Neural cell (in vitro differentiated cells): ENCODE measurements around the gene GRIK2.

Experiments
- EP300 ChIP-seq: fragments of 450-650 bp; conservative IDR thresholded peaks from 2 replicates; pipeline ENCODE4 v1.6.1; 2014; ENCODE audit warnings: antibody characterized with exemption, mild to moderate bottlenecking, moderate library complexity; ENCODE audit not compliant: poor library complexity, severe bottlenecking
- EZH2 ChIP-seq: fragments of 200-600, 300-800 bp; shearing (Covaris generic), sonication (generic); IDR thresholded peaks from 2 replicates; pipeline ENCODE4 v1.6.1; 2014; ENCODE audit warnings: antibody characterized with exemption, low read length, borderline replicate concordance, mild to moderate bottlenecking; ENCODE audit not compliant: insufficient read depth, poor library complexity, severe bottlenecking
- MXI1 ChIP-seq: fragments of 450-650 bp; conservative IDR thresholded peaks from 2 replicates; pipeline ENCODE4 v1.6.1; 2014; ENCODE audit warnings: antibody characterized with exemption, mild to moderate bottlenecking; ENCODE audit not compliant: poor library complexity, severe bottlenecking
- POLR2AphosphoS5 ChIP-seq: IDR thresholded peaks from 2 replicates; pipeline ENCODE4 v1.6.1; 2012
- RAD21 ChIP-seq: fragments of 450-650 bp; conservative IDR thresholded peaks from 2 replicates; pipeline ENCODE4 v1.6.1; 2014; ENCODE audit warnings: antibody characterized with exemption, mild to moderate bottlenecking, moderate library complexity
- TF ChIP-seq, protein P1 (sequence below): fragments of 450-650 bp; IDR thresholded peaks from 2 replicates; pipeline ENCODE4 v1.5.1; 2014; ENCODE audit warnings: antibody characterized with exemption, mild to moderate bottlenecking, moderate library complexity; ENCODE audit not compliant: poor library complexity, severe bottlenecking
- TF ChIP-seq, protein P2 (sequence below): IDR thresholded peaks from 2 replicates; pipeline ENCODE4 v1.6.1; 2012; ENCODE audit warnings: borderline replicate concordance

DNA sequence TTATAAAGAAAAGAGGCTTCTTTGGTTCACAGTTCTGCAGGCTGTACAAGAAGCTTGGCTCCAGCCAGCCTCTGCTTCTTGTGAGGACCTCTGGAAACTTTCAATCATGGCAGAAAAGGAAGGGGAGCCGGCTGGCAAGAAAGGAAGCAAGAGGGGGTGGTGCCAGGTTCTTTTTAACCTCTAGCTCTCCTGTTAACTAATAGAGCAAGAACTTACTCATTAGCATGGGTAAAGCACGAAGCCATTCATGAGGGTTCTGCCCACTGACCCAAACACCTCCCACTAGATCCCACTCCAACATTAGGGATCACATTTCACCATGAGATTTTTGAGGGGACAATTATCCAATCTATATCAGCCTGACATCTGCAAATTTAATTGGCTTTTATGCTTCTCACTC is 347.1 kb downstream of the GRIK2 start:
- TF ChIP-seq, protein P1, sequence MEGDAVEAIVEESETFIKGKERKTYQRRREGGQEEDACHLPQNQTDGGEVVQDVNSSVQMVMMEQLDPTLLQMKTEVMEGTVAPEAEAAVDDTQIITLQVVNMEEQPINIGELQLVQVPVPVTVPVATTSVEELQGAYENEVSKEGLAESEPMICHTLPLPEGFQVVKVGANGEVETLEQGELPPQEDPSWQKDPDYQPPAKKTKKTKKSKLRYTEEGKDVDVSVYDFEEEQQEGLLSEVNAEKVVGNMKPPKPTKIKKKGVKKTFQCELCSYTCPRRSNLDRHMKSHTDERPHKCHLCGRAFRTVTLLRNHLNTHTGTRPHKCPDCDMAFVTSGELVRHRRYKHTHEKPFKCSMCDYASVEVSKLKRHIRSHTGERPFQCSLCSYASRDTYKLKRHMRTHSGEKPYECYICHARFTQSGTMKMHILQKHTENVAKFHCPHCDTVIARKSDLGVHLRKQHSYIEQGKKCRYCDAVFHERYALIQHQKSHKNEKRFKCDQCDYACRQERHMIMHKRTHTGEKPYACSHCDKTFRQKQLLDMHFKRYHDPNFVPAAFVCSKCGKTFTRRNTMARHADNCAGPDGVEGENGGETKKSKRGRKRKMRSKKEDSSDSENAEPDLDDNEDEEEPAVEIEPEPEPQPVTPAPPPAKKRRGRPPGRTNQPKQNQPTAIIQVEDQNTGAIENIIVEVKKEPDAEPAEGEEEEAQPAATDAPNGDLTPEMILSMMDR: no peak
- TF ChIP-seq EZH2 (no peak), EP300 (no peak), MXI1 (no peak), POLR2AphosphoS5 (no peak), RAD21 (no peak)
- TF ChIP-seq, protein P2, sequence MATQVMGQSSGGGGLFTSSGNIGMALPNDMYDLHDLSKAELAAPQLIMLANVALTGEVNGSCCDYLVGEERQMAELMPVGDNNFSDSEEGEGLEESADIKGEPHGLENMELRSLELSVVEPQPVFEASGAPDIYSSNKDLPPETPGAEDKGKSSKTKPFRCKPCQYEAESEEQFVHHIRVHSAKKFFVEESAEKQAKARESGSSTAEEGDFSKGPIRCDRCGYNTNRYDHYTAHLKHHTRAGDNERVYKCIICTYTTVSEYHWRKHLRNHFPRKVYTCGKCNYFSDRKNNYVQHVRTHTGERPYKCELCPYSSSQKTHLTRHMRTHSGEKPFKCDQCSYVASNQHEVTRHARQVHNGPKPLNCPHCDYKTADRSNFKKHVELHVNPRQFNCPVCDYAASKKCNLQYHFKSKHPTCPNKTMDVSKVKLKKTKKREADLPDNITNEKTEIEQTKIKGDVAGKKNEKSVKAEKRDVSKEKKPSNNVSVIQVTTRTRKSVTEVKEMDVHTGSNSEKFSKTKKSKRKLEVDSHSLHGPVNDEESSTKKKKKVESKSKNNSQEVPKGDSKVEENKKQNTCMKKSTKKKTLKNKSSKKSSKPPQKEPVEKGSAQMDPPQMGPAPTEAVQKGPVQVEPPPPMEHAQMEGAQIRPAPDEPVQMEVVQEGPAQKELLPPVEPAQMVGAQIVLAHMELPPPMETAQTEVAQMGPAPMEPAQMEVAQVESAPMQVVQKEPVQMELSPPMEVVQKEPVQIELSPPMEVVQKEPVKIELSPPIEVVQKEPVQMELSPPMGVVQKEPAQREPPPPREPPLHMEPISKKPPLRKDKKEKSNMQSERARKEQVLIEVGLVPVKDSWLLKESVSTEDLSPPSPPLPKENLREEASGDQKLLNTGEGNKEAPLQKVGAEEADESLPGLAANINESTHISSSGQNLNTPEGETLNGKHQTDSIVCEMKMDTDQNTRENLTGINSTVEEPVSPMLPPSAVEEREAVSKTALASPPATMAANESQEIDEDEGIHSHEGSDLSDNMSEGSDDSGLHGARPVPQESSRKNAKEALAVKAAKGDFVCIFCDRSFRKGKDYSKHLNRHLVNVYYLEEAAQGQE: no peak
